Measurements from ENCODE around the gene SHC1.

Gene SHC1

GRCh38 chr1:154970631-154971340, at the start of gene SHC1:
Gene SHC1, minus strand, starts transcription at chr1:154970747. Its CDS starts 221 bp downstream, at chr1:154970526.
- H3K9ac ChIP-seq (ENCODE audit: insufficient read length) = peak within 1 kb of the TSS; percentile 74
- no peak for TF ChIP-seq EZH2 (IDR thresholded peaks at IDR 0.05)
- no peak for TF ChIP-seq FOXP2 (optimal IDR thresholded peaks at IDR 0.05; ENCODE audit: control extremely low read depth, extremely low read length, insufficient read depth)
- TF ChIP-seq POLR2AphosphoS5 (IDR thresholded peaks at IDR 0.05; ENCODE audit: borderline replicate concordance, low read depth, low read length) = peak; percentile 98
- peak within 1 kb of the TSS; percentile 82 for H3K4me3 ChIP-seq
- DNase-seq (ENCODE audit: low read depth, low spot score) = no peak
- peaks cover 27% of the 10 kb centered on the region for H3K36me3 ChIP-seq (ENCODE audit: insufficient read depth, low read length)
- no peaks in the 10 kb centered on the region for H3K9me3 ChIP-seq (ENCODE audit: low read depth, low read length)
- H3K27ac ChIP-seq = peak within 1 kb of the TSS; percentile 83

GRCh38 chr1:155019377-155020245, 49.1 kb upstream of the SHC1 start:
- DNase-seq (ENCODE audit: low read depth, low spot score) = no peak
- no peak overlapping the region for H3K4me3 ChIP-seq
- no peak overlapping the region for H3K9ac ChIP-seq (ENCODE audit: insufficient read length)
- H3K9me3 ChIP-seq (ENCODE audit: low read depth, low read length) = no peaks in the 10 kb centered on the region
- H3K36me3 ChIP-seq (ENCODE audit: insufficient read depth, low read length) = peaks cover 10% of the 10 kb centered on the region; the same call in 1 of the 2 replicates
- TF ChIP-seq EZH2 (IDR thresholded peaks at IDR 0.05) (no peak), FOXP2 (optimal IDR thresholded peaks at IDR 0.05; ENCODE audit: control extremely low read depth, extremely low read length, insufficient read depth) (no peak), POLR2AphosphoS5 (IDR thresholded peaks at IDR 0.05; ENCODE audit: borderline replicate concordance, low read depth, low read length) (no peak)
- H3K27ac ChIP-seq = no peak overlapping the region

- H3K9ac ChIP-seq (ENCODE audit: insufficient read length) = no peak overlapping the region
- H3K9me3 ChIP-seq (ENCODE audit: low read depth, low read length) = no peaks in the 10 kb centered on the region
- no peak overlapping the region for H3K27ac ChIP-seq
- H3K36me3 ChIP-seq (ENCODE audit: insufficient read depth, low read length) = peaks cover 10% of the 10 kb centered on the region; the same call in 1 of the 2 replicates
- DNase-seq (ENCODE audit: low read depth, low spot score) = no peak
- H3K4me3 ChIP-seq = no peak overlapping the region
- TF ChIP-seq EZH2 (IDR thresholded peaks at IDR 0.05) (no peak), POLR2AphosphoS5 (IDR thresholded peaks at IDR 0.05; ENCODE audit: borderline replicate concordance, low read depth, low read length) (no peak), FOXP2 (optimal IDR thresholded peaks at IDR 0.05; ENCODE audit: control extremely low read depth, extremely low read length, insufficient read depth) (no peak)
These were observed 48.2 kb upstream of the SHC1 start for GRCh38 chr1:155018617-155019348.

- H3K27ac ChIP-seq = no peak overlapping the region
- no peak for TF ChIP-seq EZH2 (IDR thresholded peaks at IDR 0.05)
- H3K4me3 ChIP-seq = peak overlapping the region; percentile 83
- DNase-seq (ENCODE audit: low read depth, low spot score) = no peak
- peaks cover 10% of the 10 kb centered on the region; the same call in 1 of the 2 replicates for H3K36me3 ChIP-seq (ENCODE audit: insufficient read depth, low read length)
- no peaks in the 10 kb centered on the region for H3K9me3 ChIP-seq (ENCODE audit: low read depth, low read length)
- peak overlapping the region; percentile 67 for H3K9ac ChIP-seq (ENCODE audit: insufficient read length)
These were observed 47.4 kb upstream of the SHC1 start for GRCh38 chr1:155017946-155018316.

GRCh38 chr1:155017041-155017945, 46.7 kb upstream of the SHC1 start:
- Histone ChIP-seq H3K4me3 (peak overlapping the region; percentile 83), H3K9ac (ENCODE audit: insufficient read length) (peak overlapping the region; percentile 67), H3K36me3 (ENCODE audit: insufficient read depth, low read length) (peaks cover 10% of the 10 kb centered on the region; the same call in 1 of the 2 replicates), H3K27ac (peak overlapping the region; percentile 66), H3K9me3 (ENCODE audit: low read depth, low read length) (no peaks in the 10 kb centered on the region)
- TF ChIP-seq FOXP2 (optimal IDR thresholded peaks at IDR 0.05; ENCODE audit: control extremely low read depth, extremely low read length, insufficient read depth) (no peak), POLR2AphosphoS5 (IDR thresholded peaks at IDR 0.05; ENCODE audit: borderline replicate concordance, low read depth, low read length) (peak; percentile 70; the same call in 1 of the 2 replicates)
- no peak for DNase-seq (ENCODE audit: low read depth, low spot score)

- Histone ChIP-seq H3K9me3 (ENCODE audit: low read depth, low read length) (no peaks in the 10 kb centered on the region), H3K36me3 (ENCODE audit: insufficient read depth, low read length) (peaks cover 10% of the 10 kb centered on the region; the same call in 1 of the 2 replicates), H3K4me3 (peak overlapping the region; percentile 83), H3K9ac (ENCODE audit: insufficient read length) (no peak overlapping the region), H3K27ac (peak overlapping the region; percentile 66)
- no peak for DNase-seq (ENCODE audit: low read depth, low spot score)
- TF ChIP-seq EZH2 (IDR thresholded peaks at IDR 0.05) = no peak
- no peak for TF ChIP-seq POLR2AphosphoS5 (IDR thresholded peaks at IDR 0.05; ENCODE audit: borderline replicate concordance, low read depth, low read length)
- no peak for TF ChIP-seq FOXP2 (optimal IDR thresholded peaks at IDR 0.05; ENCODE audit: control extremely low read depth, extremely low read length, insufficient read depth)
These were observed 45.8 kb upstream of the SHC1 start for GRCh38 chr1:155016231-155016831.

Measured in SK-N-MC (cell line).